Neural cell (in vitro differentiated cells): ENCODE measurements around the gene MRPL38. TPM values are rescaled to one million over a fixed set of nuclear protein-coding genes. Genes with fewer than 3 reads are reported as not detected.

Source experiments
- H2AFZ ChIP-seq: fragments of 200-600, 300-800 bp; sonication (generic), shearing (Covaris generic); 2 replicates; pipeline ENCODE4 v1.6.0; 2014; ENCODE audit warnings: low read depth, mild to moderate bottlenecking, antibody characterized with exemption, low read length, moderate library complexity
- H3F3A ChIP-seq: fragments of 200-600 bp; shearing (Covaris generic); 2 replicates; pipeline ENCODE4 v1.6.1; 2016; ENCODE audit warnings: mild to moderate bottlenecking, moderate library complexity, mixed read lengths, antibody characterized with exemption, low read length; ENCODE audit not compliant: insufficient read depth, poor library complexity, severe bottlenecking
- H3K27ac ChIP-seq: fragments of 200-600, 300-800 bp; sonication (generic), shearing (Covaris generic); 2 replicates; pipeline ENCODE4 v1.5.1; 2014; ENCODE audit warnings: mild to moderate bottlenecking, low read length, moderate library complexity
- H3K27me3 ChIP-seq: fragments of 300-800, 200-600 bp; sonication (generic), shearing (Covaris generic); 2 replicates; pipeline ENCODE4 v1.6.0; 2014; ENCODE audit warnings: mild to moderate bottlenecking, low read depth, low read length, moderate library complexity; ENCODE audit not compliant: insufficient read depth
- H3K36me3 ChIP-seq: fragments of 300-800, 200-600 bp; sonication (generic), shearing (Covaris generic); 2 replicates; pipeline ENCODE4 v1.5.1; 2014; ENCODE audit warnings: mild to moderate bottlenecking, antibody characterized with exemption, low read length, moderate library complexity; ENCODE audit not compliant: insufficient read depth
- H3K4me2 ChIP-seq: fragments of 300-800, 200-600 bp; sonication (generic), shearing (Covaris generic); 2 replicates; pipeline ENCODE4 v1.6.0; 2014; ENCODE audit warnings: mild to moderate bottlenecking, low read length
- H3K4me3 ChIP-seq: fragments of 300-800, 200-600 bp; sonication (generic), shearing (Covaris generic); 2 replicates; pipeline ENCODE4 v1.5.1; 2014; ENCODE audit warnings: mild to moderate bottlenecking, low read length, moderate library complexity
- H3K79me2 ChIP-seq: fragments of 200-600 bp; shearing (Covaris generic); replicated peaks from 2 replicates; pipeline ENCODE4 v1.6.0; 2014; ENCODE audit warnings: mild to moderate bottlenecking, low read length, moderate library complexity; ENCODE audit not compliant: insufficient read depth
- H3K9ac ChIP-seq: fragments of 300-800, 200-600 bp; sonication (generic), shearing (Covaris generic); 2 replicates; pipeline ENCODE4 v1.6.1; 2016; ENCODE audit warnings: mild to moderate bottlenecking, low read length, mixed read lengths
- H3K9me2 ChIP-seq: fragments of 200-600 bp; shearing (Covaris generic); 2 replicates; pipeline ENCODE4 v1.6.1; 2016; ENCODE audit warnings: mild to moderate bottlenecking, low read length, mixed read lengths; ENCODE audit not compliant: insufficient read depth
- H3K9me3 ChIP-seq: fragments of 200-600, 300-800 bp; sonication (generic), shearing (Covaris generic); 2 replicates; pipeline ENCODE4 v1.6.1; 2016; ENCODE audit warnings: mild to moderate bottlenecking, mixed run types, low read length, moderate library complexity, mixed read lengths
- H4K20me1 ChIP-seq: fragments of 200-600 bp; shearing (Covaris generic); 2 replicates; pipeline ENCODE4 v1.6.1; 2016; ENCODE audit warnings: mild to moderate bottlenecking, mixed run types; ENCODE audit not compliant: insufficient read depth
- EP300 ChIP-seq: fragments of 450-650 bp; conservative IDR thresholded peaks from 2 replicates; pipeline ENCODE4 v1.6.1; 2014; ENCODE audit warnings: antibody characterized with exemption, mild to moderate bottlenecking, moderate library complexity; ENCODE audit not compliant: poor library complexity, severe bottlenecking
- EZH2 ChIP-seq: fragments of 200-600, 300-800 bp; shearing (Covaris generic), sonication (generic); IDR thresholded peaks from 2 replicates; pipeline ENCODE4 v1.6.1; 2014; ENCODE audit warnings: antibody characterized with exemption, low read length, borderline replicate concordance, mild to moderate bottlenecking; ENCODE audit not compliant: insufficient read depth, poor library complexity, severe bottlenecking
- MXI1 ChIP-seq: fragments of 450-650 bp; conservative IDR thresholded peaks from 2 replicates; pipeline ENCODE4 v1.6.1; 2014; ENCODE audit warnings: antibody characterized with exemption, mild to moderate bottlenecking; ENCODE audit not compliant: poor library complexity, severe bottlenecking
- REST ChIP-seq: IDR thresholded peaks from 2 replicates; pipeline ENCODE4 v1.6.1; 2012; ENCODE audit warnings: borderline replicate concordance
- SMC3 ChIP-seq: fragments of 450-650 bp; conservative IDR thresholded peaks from 2 replicates; pipeline ENCODE4 v1.6.1; 2014; ENCODE audit warnings: antibody characterized with exemption, mild to moderate bottlenecking, moderate library complexity; ENCODE audit not compliant: poor library complexity
- TAF1 ChIP-seq: IDR thresholded peaks from 2 replicates; pipeline ENCODE4 v1.6.1; 2012; ENCODE audit warnings: low read depth
- polyA plus RNA-seq: library from polyadenylated mRNA; depleted of rRNA; stranded (reverse); fragments of >200 nt; gene quantifications from 2 replicates; pipeline ENCODE4 v1.2.3, GENCODE V29; 2014
- TF ChIP-seq, protein P1 (sequence below): fragments of 450-650 bp; IDR thresholded peaks from 2 replicates; pipeline ENCODE4 v1.5.1; 2014; ENCODE audit warnings: antibody characterized with exemption, mild to moderate bottlenecking, moderate library complexity; ENCODE audit not compliant: poor library complexity, severe bottlenecking

MRPL38 gene
- polyA plus RNA-seq, 1 donor from 2014 or later = 91.2 TPM

GRCh38 chr17:75925103-75925502, 20.4 kb upstream of the MRPL38 start:
- no peaks in the 10 kb centered on the region for H3K79me2 ChIP-seq
- H3K27me3 ChIP-seq = no peaks in the 10 kb centered on the region
- no peak overlapping the region for H3K4me2 ChIP-seq
- no peak overlapping the region for H3K27ac ChIP-seq
- TF ChIP-seq EZH2 (no peak), TAF1 (no peak), EP300 (no peak), MXI1 (no peak)
- TF ChIP-seq, protein P1, sequence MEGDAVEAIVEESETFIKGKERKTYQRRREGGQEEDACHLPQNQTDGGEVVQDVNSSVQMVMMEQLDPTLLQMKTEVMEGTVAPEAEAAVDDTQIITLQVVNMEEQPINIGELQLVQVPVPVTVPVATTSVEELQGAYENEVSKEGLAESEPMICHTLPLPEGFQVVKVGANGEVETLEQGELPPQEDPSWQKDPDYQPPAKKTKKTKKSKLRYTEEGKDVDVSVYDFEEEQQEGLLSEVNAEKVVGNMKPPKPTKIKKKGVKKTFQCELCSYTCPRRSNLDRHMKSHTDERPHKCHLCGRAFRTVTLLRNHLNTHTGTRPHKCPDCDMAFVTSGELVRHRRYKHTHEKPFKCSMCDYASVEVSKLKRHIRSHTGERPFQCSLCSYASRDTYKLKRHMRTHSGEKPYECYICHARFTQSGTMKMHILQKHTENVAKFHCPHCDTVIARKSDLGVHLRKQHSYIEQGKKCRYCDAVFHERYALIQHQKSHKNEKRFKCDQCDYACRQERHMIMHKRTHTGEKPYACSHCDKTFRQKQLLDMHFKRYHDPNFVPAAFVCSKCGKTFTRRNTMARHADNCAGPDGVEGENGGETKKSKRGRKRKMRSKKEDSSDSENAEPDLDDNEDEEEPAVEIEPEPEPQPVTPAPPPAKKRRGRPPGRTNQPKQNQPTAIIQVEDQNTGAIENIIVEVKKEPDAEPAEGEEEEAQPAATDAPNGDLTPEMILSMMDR = no peak
- no peaks in the 10 kb centered on the region for H3K9me2 ChIP-seq
- H2AFZ ChIP-seq = no peak overlapping the region
- no peak overlapping the region for H3K9ac ChIP-seq
- no peaks in the 10 kb centered on the region for H3F3A ChIP-seq
- H4K20me1 ChIP-seq = no peaks in the 10 kb centered on the region
- no peaks in the 10 kb centered on the region for H3K9me3 ChIP-seq
- H3K4me3 ChIP-seq = no peak overlapping the region
- no peaks in the 10 kb centered on the region for H3K36me3 ChIP-seq

- Histone ChIP-seq H3K9me2 (no peaks in the 10 kb centered on the region), H2AFZ (no peak overlapping the region), H3K4me3 (no peak overlapping the region), H3K27me3 (no peaks in the 10 kb centered on the region), H3K9ac (no peak overlapping the region), H3K36me3 (no peaks in the 10 kb centered on the region), H3K9me3 (no peaks in the 10 kb centered on the region), H3K27ac (no peak overlapping the region), H4K20me1 (no peaks in the 10 kb centered on the region), H3K79me2 (no peaks in the 10 kb centered on the region), H3K4me2 (no peak overlapping the region), H3F3A (no peaks in the 10 kb centered on the region)
- TF ChIP-seq MXI1 (no peak), TAF1 (no peak), REST (no peak), EZH2 (no peak), SMC3 (no peak)
These were observed 18.5 kb upstream of the MRPL38 start for GRCh38 chr17:75922963-75923874.
